ENCODE data around the gene CDK7.

GRCh38 chr5:69248019-69248418 lies 13.3 kb downstream of the CDK7 start:
- TF ChIP-seq EZH2 (IDR thresholded peaks at IDR 0.05; ENCODE audit: borderline replicate concordance, low read length) = no peak
- TF ChIP-seq, protein P1, sequence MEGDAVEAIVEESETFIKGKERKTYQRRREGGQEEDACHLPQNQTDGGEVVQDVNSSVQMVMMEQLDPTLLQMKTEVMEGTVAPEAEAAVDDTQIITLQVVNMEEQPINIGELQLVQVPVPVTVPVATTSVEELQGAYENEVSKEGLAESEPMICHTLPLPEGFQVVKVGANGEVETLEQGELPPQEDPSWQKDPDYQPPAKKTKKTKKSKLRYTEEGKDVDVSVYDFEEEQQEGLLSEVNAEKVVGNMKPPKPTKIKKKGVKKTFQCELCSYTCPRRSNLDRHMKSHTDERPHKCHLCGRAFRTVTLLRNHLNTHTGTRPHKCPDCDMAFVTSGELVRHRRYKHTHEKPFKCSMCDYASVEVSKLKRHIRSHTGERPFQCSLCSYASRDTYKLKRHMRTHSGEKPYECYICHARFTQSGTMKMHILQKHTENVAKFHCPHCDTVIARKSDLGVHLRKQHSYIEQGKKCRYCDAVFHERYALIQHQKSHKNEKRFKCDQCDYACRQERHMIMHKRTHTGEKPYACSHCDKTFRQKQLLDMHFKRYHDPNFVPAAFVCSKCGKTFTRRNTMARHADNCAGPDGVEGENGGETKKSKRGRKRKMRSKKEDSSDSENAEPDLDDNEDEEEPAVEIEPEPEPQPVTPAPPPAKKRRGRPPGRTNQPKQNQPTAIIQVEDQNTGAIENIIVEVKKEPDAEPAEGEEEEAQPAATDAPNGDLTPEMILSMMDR (IDR thresholded peaks at IDR 0.05; ENCODE audit: low read length) = no peak
